Muscle of arm (tissue), 14 donors: ENCODE data around the gene GCLM. TPM values are rescaled to one million over a fixed set of nuclear protein-coding genes. Genes with fewer than 3 reads are reported as not detected.
"Not testable (repeated sequence)": the region's sequence is repeated elsewhere in the genome, so short reads cannot be mapped to it uniquely, and the experiment has no call there.

Experiments used
- DNase-seq: peaks from one replicate; pipeline ENCODE4 v3.0.0-alpha.2; 2013
- long read RNA-seq, 11 donors: transcript quantifications; one replicate each; lab custom pipeline, GENCODE V29; 2026
- polyA plus RNA-seq, 12 donors: library from polyadenylated mRNA; unstranded; fragments of 120-200 nt; gene quantifications; one replicate each; pipeline ENCODE4 v1.2.1, GENCODE V29; 2013; ENCODE audit not compliant: insufficient read length in 12 of 12

GCLM gene
- polyA plus RNA-seq, result 10 to 100 TPM in 3 of 12 donors, 1 to 10 TPM in 9; 5.6 to 86.3 (median 8.6) TPM
- long read RNA-seq, donor 1, full-length matches to known transcripts, result 5 of 5 reads
- long read RNA-seq, donor 1, partial matches to known transcripts, result 0 of 5 reads
- long read RNA-seq, donor 1, other reads (novel, unspliced or antisense), result 0 of 5 reads
- long read RNA-seq, donor 2, full-length matches to known transcripts, result 7 of 7 reads
- long read RNA-seq, donor 2, partial matches to known transcripts, result 0 of 7 reads
- long read RNA-seq, donor 2, other reads (novel, unspliced or antisense), result 0 of 7 reads
- long read RNA-seq, donor 3, result 0 reads
- long read RNA-seq, donor 4, full-length matches to known transcripts, result 2 of 2 reads
- long read RNA-seq, donor 4, partial matches to known transcripts, result 0 of 2 reads
- long read RNA-seq, donor 4, other reads (novel, unspliced or antisense), result 0 of 2 reads
- long read RNA-seq, donor 5, full-length matches to known transcripts, result 4 of 4 reads
- long read RNA-seq, donor 5, partial matches to known transcripts, result 0 of 4 reads
- long read RNA-seq, donor 5, other reads (novel, unspliced or antisense), result 0 of 4 reads
- long read RNA-seq, donor 6, full-length matches to known transcripts, result 3 of 3 reads
- long read RNA-seq, donor 6, partial matches to known transcripts, result 0 of 3 reads
- long read RNA-seq, donor 6, other reads (novel, unspliced or antisense), result 0 of 3 reads
- long read RNA-seq, donor 7, full-length matches to known transcripts, result 4 of 4 reads
- long read RNA-seq, donor 7, partial matches to known transcripts, result 0 of 4 reads
- long read RNA-seq, donor 7, other reads (novel, unspliced or antisense), result 0 of 4 reads
- long read RNA-seq, donor 8, full-length matches to known transcripts, result 7 of 7 reads
- long read RNA-seq, donor 8, partial matches to known transcripts, result 0 of 7 reads
- long read RNA-seq, donor 8, other reads (novel, unspliced or antisense), result 0 of 7 reads
- long read RNA-seq, donor 9, full-length matches to known transcripts, result 1 of 1 reads
- long read RNA-seq, donor 9, partial matches to known transcripts, result 0 of 1 reads
- long read RNA-seq, donor 9, other reads (novel, unspliced or antisense), result 0 of 1 reads
- long read RNA-seq, donor 10, full-length matches to known transcripts, result 4 of 4 reads
- long read RNA-seq, donor 10, partial matches to known transcripts, result 0 of 4 reads
- long read RNA-seq, donor 10, other reads (novel, unspliced or antisense), result 0 of 4 reads
- long read RNA-seq, donor 11, full-length matches to known transcripts, result 4 of 4 reads
- long read RNA-seq, donor 11, partial matches to known transcripts, result 0 of 4 reads
- long read RNA-seq, donor 11, other reads (novel, unspliced or antisense), result 0 of 4 reads

GRCh38 chr1:93909146-93910050 lies at the start of gene GCLM:
GCLM (minus strand) TSS chr1:93909430; CDS start chr1:93909163, 267 bp downstream.
- peak; percentile 90 for DNase-seq

GRCh38 chr1:93958726-93959100 lies 49.5 kb upstream of the GCLM start:
- no peak for DNase-seq

GRCh38 chr1:93958032-93958725 lies 48.9 kb upstream of the GCLM start:
- no peak for DNase-seq

GRCh38 chr1:93955765-93956164 lies 46.5 kb upstream of the GCLM start:
- no peak for DNase-seq

- not testable (repeated sequence) for DNase-seq
Observed at GRCh38 chr1:93947002-93947686, 37.9 kb upstream of the GCLM start.

- no peak for DNase-seq
Observed at GRCh38 chr1:93938461-93939145, 29.4 kb upstream of the GCLM start.

GRCh38 chr1:93937997-93938396 lies 28.8 kb upstream of the GCLM start:
- no peak for DNase-seq

- DNase-seq, result no peak
Observed at GRCh38 chr1:93925206-93925605, 16.0 kb upstream of the GCLM start.

GRCh38 chr1:93919780-93920179 lies 10.6 kb upstream of the GCLM start:
- no peak for DNase-seq

GRCh38 chr1:93917302-93917701 lies 8.1 kb upstream of the GCLM start:
- no peak for DNase-seq

- DNase-seq, result not testable (repeated sequence)
Observed at GRCh38 chr1:93910880-93911279, 1.6 kb upstream of the GCLM start.

GRCh38 chr1:93910305-93910704 lies 1.1 kb upstream of the GCLM start:
- no peak for DNase-seq

GRCh38 chr1:93908394-93909145 lies 660 bp downstream of the GCLM start:
- DNase-seq, result peak; percentile 11

GRCh38 chr1:93907718-93908117 lies 1.5 kb downstream of the GCLM start:
- peak; percentile 6 for DNase-seq

- DNase-seq, result no peak
Observed at GRCh38 chr1:93906480-93906879, 2.8 kb downstream of the GCLM start.

- DNase-seq, result no peak
Observed at GRCh38 chr1:93905734-93906133, 3.5 kb downstream of the GCLM start.

- DNase-seq, result no peak
Observed at GRCh38 chr1:93905051-93905450, 4.2 kb downstream of the GCLM start.

- DNase-seq, result no peak
Observed at GRCh38 chr1:93904228-93904627, 5.0 kb downstream of the GCLM start.
